Naive thymus-derived CD4-positive, alpha-beta T cell (primary cell): Measurements from ENCODE around the gene R3HDM1. TPM values are rescaled to one million over a fixed set of nuclear protein-coding genes. Genes with fewer than 3 reads are reported as not detected.

Source experiments
- ATAC-seq: fragments of 150-1000 bp; cut with Tn5 transposase; 2 replicates; pipeline ENCODE4 v1.10.0; 2021; ENCODE audit warnings: mild to moderate bottlenecking, moderate library complexity
- CTCF ChIA-PET: fragments of 350-600 bp; sonication (Branson Sonifier 250); formaldehyde crosslinking; loops from one replicate; lab custom pipeline; 2021; ENCODE audit warnings: antibody characterized with exemption; lab: Charles Lee
- POLR2A ChIA-PET: fragments of 350-600 bp; sonication (Branson Sonifier 250); formaldehyde crosslinking; loops from one replicate; lab custom pipeline; 2021; ENCODE audit warnings: antibody characterized with exemption, inconsistent platforms; lab: Charles Lee
- DNase-seq, 9 donors: peaks; one replicate each; pipeline versions ENCODE4 v3.0.0 to v3.0.0-alpha.2; 2020 to 2022; ENCODE audit warnings: mixed read lengths in 1 of 9
- H3K27ac ChIP-seq: one replicate; pipeline ENCODE4 v1.7.0; 2013; ENCODE audit warnings: mild to moderate bottlenecking, low read depth, low read length, moderate library complexity
- H3K27me3 ChIP-seq, 2 donors: one replicate each; pipeline ENCODE4 v1.7.0; 2013; ENCODE audit warnings: low read length in 2 of 2, mild to moderate bottlenecking in 2 of 2, moderate library complexity in 2 of 2; ENCODE audit not compliant: control insufficient read depth in 2 of 2, insufficient read depth in 2 of 2
- H3K36me3 ChIP-seq, 3 experiments: 1 replicate in 2 of 3; 2 replicates in 1 of 3; pipeline ENCODE4 v1.7.0; 2013; ENCODE audit warnings: low read length in 3 of 3, mild to moderate bottlenecking in 3 of 3, moderate library complexity in 1 of 3; ENCODE audit not compliant: insufficient read depth in 3 of 3, control insufficient read depth in 2 of 3
- H3K4me1 ChIP-seq, 2 donors: one replicate each; pipeline ENCODE4 v1.7.0; 2013; ENCODE audit warnings: low read length in 2 of 2, mild to moderate bottlenecking in 2 of 2, moderate library complexity in 1 of 2; ENCODE audit not compliant: control insufficient read depth in 2 of 2, insufficient read depth in 2 of 2
- H3K4me3 ChIP-seq: 2 replicates; pipeline ENCODE4 v1.7.0; 2013; ENCODE audit warnings: mild to moderate bottlenecking, low read length
- H3K9me3 ChIP-seq, 3 experiments: 1 replicate in 2 of 3; 2 replicates in 1 of 3; pipeline ENCODE4 v1.7.0; 2013; ENCODE audit warnings: low read length in 3 of 3; ENCODE audit not compliant: control insufficient read depth in 2 of 3
- H3K27ac Mint-ChIP-seq, 9 donors: one replicate each; pipeline ENCODE4 v1.8.0; 2020 to 2022; ENCODE audit warnings: mixed read lengths in 9 of 9, mild to moderate bottlenecking in 8 of 9, moderate library complexity in 5 of 9, inconsistent platforms in 2 of 9
- H3K27me3 Mint-ChIP-seq, 5 donors: one replicate each; pipeline ENCODE4 v1.8.0; 2021 to 2022; ENCODE audit warnings: mixed read lengths in 5 of 5, mild to moderate bottlenecking in 1 of 5
- H3K36me3 Mint-ChIP-seq, 5 donors: one replicate each; pipeline ENCODE4 v1.8.0; 2020 to 2022; ENCODE audit warnings: mixed read lengths in 5 of 5, mild to moderate bottlenecking in 3 of 5, inconsistent platforms in 1 of 5
- H3K4me1 Mint-ChIP-seq, 7 donors: one replicate each; pipeline ENCODE4 v1.8.0; 2020 to 2022; ENCODE audit warnings: mixed read lengths in 7 of 7, mild to moderate bottlenecking in 3 of 7, inconsistent platforms in 1 of 7
- H3K4me3 Mint-ChIP-seq, 10 donors: one replicate each; pipeline ENCODE4 v1.8.0; 2020 to 2022; ENCODE audit warnings: mild to moderate bottlenecking in 10 of 10, mixed read lengths in 10 of 10, moderate library complexity in 6 of 10, inconsistent platforms in 2 of 10
- H3K9me3 Mint-ChIP-seq, 11 donors: one replicate each; pipeline ENCODE4 v1.8.0; 2020 to 2022; ENCODE audit warnings: mixed read lengths in 11 of 11, mild to moderate bottlenecking in 4 of 11, inconsistent platforms in 1 of 11, moderate library complexity in 1 of 11
- intact Hi-C, 2 donors: fragments of 100-400 bp; cut with micrococcal nuclease; formaldehyde crosslinking; loops; one replicate each; pipeline ENCODE4 v1.15.1; 2023
- polyA plus RNA-seq, 2 donors: library from polyadenylated mRNA; unstranded; fragments of 300-500 nt; fragmentation: Illumina TruSeq; gene quantifications; one replicate each; pipeline ENCODE4 v1.2.3, GENCODE V29; 2021
- total RNA-seq, 6 experiments: library from RNA in 5 of 6; stranded (reverse) in 5 of 6; gene quantifications; 1 replicate in 5 of 6; 2 replicates in 1 of 6; pipeline ENCODE4 v1.2.3 and lab custom pipeline; 2021 to 2026

Gene R3HDM1
- total and polyA plus RNA-seq, 7 experiments from 2014 or later = 21.0 to 58.2 (median 44.3) TPM

DNA sequence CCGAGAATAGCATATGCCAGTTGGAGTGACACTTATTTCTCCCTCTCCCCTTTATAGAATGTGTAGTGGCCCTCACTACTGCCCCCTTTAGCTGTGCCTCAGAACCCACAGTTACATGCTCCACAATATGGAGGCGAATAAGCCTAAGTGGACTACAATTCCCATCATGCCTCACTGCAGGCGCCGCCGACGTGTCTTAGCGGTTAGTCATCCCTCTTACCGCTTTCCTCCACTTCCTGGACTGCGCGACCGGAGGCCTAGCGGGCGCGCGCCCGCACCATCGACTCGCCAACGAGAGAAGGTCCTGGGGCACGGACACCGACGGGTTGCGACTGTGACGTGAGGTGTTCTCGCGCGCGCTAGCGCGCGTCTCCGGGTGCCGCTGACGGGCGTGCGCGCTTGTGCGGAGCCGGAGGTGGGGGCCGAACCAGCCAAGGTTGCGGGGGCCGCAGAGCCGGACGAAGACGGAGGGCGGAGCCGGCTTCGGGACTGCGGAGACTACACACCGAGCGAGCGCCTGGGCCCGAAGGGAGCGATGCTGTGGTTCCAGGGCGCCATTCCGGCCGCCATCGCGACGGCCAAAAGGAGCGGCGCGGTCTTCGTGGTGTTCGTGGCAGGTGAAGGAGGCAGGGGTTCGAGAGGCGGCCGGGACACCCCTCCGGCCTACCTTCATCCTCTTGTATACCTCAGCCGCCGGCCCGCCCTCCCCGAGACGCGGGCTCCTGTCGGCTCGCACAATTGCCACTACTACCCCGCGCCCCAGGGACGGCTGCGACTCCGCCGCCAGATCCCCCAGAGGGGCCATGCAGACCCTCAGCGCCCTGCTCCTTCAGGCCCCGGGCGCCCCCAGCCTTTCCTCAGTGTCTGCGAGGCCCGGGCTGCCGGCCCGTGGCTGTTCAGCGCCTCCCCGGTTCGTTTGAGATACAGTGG, 210.4 kb downstream of the R3HDM1 start, which contains the start of gene UBXN4:
TSS of gene UBXN4 (plus strand) at position 461 of the 930 bp plus-strand sequence. CDS start at position 536, 75 bp downstream.
- Histone ChIP-seq H3K36me3 (peaks cover 0 to 6% (median 0%) of the 10 kb centered on the region in 3 experiments), H3K4me1 (peaks cover 20 to 22% of the 10 kb centered on the region in 2 donors), H3K4me3 (peak within 1 kb of the TSS; percentile 88), H3K27ac (peak within 1 kb of the TSS; percentile 97), H3K9me3 (no peaks in the 10 kb centered on the region), H3K27me3 (no peaks in the 10 kb centered on the region)
- Mint-ChIP-seq H3K9me3 (peaks cover 0 to 5% (median 0%) of the 10 kb centered on the region in 11 donors), H3K36me3 (peaks cover 0 to 16% (median 7%) of the 10 kb centered on the region in 5 donors), H3K27me3 (no peaks in the 10 kb centered on the region), H3K4me1 (peaks cover 24 to 47% (median 43%) of the 10 kb centered on the region in 7 donors), H3K27ac (peak within 1 kb of the TSS; percentile 89 to 99 (median 95)), H3K4me3 (peak within 1 kb of the TSS; percentile 92 to 98 (median 95))
- ChIA-PET CTCF (interaction anchor here (0.5 kb wide), 1 partner anchor 172 kb away, joined by 3 read pairs; no protein-coding TSS in a partner anchor), POLR2A (interaction anchor here (1.0 to 1.6 kb wide), 3 partner anchors 18 to 824 kb away, joined by 3 read pairs; partner anchors contain the start of genes R3HDM1 and ZRANB3)
- ATAC-seq = peak; percentile 95
- intact Hi-C loops = loop anchor here (1.0 to 10.0 kb wide), 13 partner anchors 135 to 1621 kb away; partner anchors contain the start of genes CCNT2 (in 2 of the 2), MCM6 (in 2 of the 2), CXCR4 (in 1 of the 2) and DARS1 (in 1 of the 2)
- peak; percentile 73 to 93 (median 88) for DNase-seq

DNA sequence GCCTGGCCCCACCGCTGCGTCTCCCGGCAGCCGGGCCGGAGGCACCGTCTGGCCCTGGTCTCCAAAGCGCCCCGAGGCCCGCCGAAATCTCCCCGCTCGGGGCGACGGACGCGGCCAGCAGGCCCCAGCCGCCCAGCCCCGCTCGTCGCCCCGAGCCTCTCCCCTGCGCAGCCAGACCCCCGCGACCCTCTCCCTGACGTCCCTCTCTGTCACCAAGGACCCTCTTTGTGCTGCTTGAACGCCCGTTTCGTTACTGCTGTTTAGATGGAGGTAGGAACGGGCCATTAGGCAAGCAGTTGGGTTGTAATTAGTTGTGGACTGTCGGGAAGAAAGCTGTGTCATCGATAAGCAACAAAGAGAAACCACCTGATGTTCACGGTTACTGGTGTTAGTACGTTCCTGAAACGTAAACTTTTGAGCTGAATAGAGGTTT, 211.1 kb downstream of the R3HDM1 start:
- Histone ChIP-seq H3K4me1 (peaks cover 20 to 23% of the 10 kb centered on the region in 2 donors), H3K27me3 (no peaks in the 10 kb centered on the region), H3K36me3 (peaks cover 0 to 9% (median 0%) of the 10 kb centered on the region in 3 experiments), H3K27ac (peak overlapping the region; percentile 97), H3K9me3 (no peaks in the 10 kb centered on the region), H3K4me3 (peak overlapping the region; percentile 88)
- Mint-ChIP-seq H3K36me3 (peaks cover 0 to 16% (median 10%) of the 10 kb centered on the region in 5 donors), H3K27me3 (no peaks in the 10 kb centered on the region), H3K4me1 (peaks cover 28 to 52% (median 48%) of the 10 kb centered on the region in 7 donors), H3K27ac (peak overlapping the region; percentile 89 to 99 (median 95)), H3K9me3 (peaks cover 0 to 5% (median 0%) of the 10 kb centered on the region in 11 donors), H3K4me3 (peak overlapping the region; percentile 92 to 98 (median 95))
- ATAC-seq (peak; percentile 10), DNase-seq (peak in 6 of 9 donors; percentile 23 to 44 (median 40))
- ChIA-PET CTCF (interaction anchor here (0.7 kb wide), 1 partner anchor 73 kb away, joined by 3 read pairs; no protein-coding TSS in a partner anchor), POLR2A (interaction anchor here (1.0 to 1.6 kb wide), 5 partner anchors 18 to 824 kb away, joined by 3 to 5 read pairs (median 3); partner anchors contain the start of gene ZRANB3)
- intact Hi-C loops = loop anchor here (2.0 to 10.0 kb wide), 6 partner anchors 375 to 1622 kb away; partner anchors contain the start of genes CXCR4 (in 1 of the 2) and MGAT5 (in 1 of the 2)

DNA sequence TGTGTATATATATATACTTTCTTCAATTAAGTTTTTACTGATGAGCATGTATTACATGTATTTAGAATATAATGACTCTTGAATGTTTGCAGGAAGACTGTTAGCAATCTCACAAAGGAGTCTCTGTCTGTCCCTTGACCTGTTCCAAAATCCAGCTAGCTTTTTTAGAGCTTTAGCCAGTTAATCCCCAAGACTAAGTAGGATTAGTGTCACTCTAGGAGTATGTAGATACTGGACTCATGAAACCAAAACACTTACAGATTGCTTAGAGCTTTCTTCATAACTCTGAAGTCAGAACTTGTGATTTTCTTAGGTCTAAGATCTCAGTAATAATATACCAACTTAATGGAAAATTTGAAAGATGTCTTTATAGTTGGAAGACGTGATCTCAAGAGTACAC, 212.6 kb downstream of the R3HDM1 start:
- Histone ChIP-seq H3K4me3 (no peak overlapping the region), H3K4me1 (peaks cover 20 to 23% of the 10 kb centered on the region in 2 donors), H3K27ac (peak overlapping the region; percentile 7), H3K9me3 (no peaks in the 10 kb centered on the region), H3K27me3 (no peaks in the 10 kb centered on the region), H3K36me3 (peaks cover 0 to 13% (median 0%) of the 10 kb centered on the region in 3 experiments)
- ChIA-PET POLR2A (interaction anchor here (0.6 to 1.6 kb wide), 3 partner anchors 31 to 827 kb away, joined by 3 read pairs; partner anchors contain the start of gene ZRANB3), CTCF (no interaction called here)
- ATAC-seq = no peak
- Mint-ChIP-seq H3K36me3 (peaks cover 0 to 18% (median 15%) of the 10 kb centered on the region in 5 donors), H3K9me3 (peaks cover 0 to 5% (median 0%) of the 10 kb centered on the region in 11 donors), H3K4me1 (peaks cover 29 to 61% (median 53%) of the 10 kb centered on the region in 7 donors), H3K27me3 (no peaks in the 10 kb centered on the region), H3K4me3 (peak overlapping the region in 9 of 10 donors; percentile 36 to 95 (median 68)), H3K27ac (peak overlapping the region in 4 of 9 donors; percentile 15 to 47 (median 34))
- no peak for DNase-seq
- intact Hi-C loops = loop anchor here (2.0 to 10.0 kb wide), 6 partner anchors 373 to 1623 kb away; partner anchors contain the start of genes CXCR4 (in 1 of the 2) and MGAT5 (in 1 of the 2)

DNA sequence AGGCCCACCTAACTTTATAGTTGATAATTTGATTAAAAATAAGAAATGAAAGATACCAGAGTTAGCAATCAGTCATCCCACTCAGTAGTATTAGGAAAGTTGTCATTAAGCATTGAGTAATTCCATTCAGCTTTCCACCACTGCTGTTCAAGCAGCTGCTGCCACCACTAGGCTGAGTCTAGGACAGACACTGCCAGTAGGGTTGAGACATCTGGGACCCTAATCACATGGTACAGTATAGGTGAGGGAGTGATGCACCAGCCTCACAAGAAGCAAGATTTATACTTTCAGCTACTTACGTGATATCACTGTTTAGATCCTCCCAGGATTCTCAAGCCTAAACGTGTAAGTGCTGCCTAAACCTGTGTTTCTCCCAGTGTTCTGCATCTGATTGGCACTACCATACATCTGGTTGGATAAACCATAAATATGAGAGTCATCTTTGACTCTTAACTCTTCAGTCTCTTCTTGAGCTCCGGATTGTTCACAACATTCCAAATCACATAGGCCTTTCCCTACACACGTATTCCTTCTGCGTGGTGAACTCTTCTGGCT, 213.6 kb downstream of the R3HDM1 start:
- H3K27ac ChIP-seq = no peak overlapping the region
- DNase-seq (peak in 4 of 9 donors; percentile 5 to 14 (median 10)), ATAC-seq (no peak)
- Mint-ChIP-seq H3K4me1 (peaks cover 31 to 68% (median 61%) of the 10 kb centered on the region in 7 donors), H3K36me3 (peaks cover 0 to 24% (median 21%) of the 10 kb centered on the region in 5 donors), H3K9me3 (peaks cover 0 to 5% (median 0%) of the 10 kb centered on the region in 11 donors), H3K4me3 (peak overlapping the region in 8 of 10 donors; percentile 3 to 95 (median 68)), H3K27ac (peak overlapping the region in 2 of 9 donors; percentile 15 to 56), H3K27me3 (no peaks in the 10 kb centered on the region)
- ChIA-PET POLR2A (interaction anchor here (0.8 to 1.2 kb wide), 5 partner anchors 11 to 693 kb away, joined by 3 to 6 read pairs (median 3); partner anchors contain the start of gene RAB3GAP1), CTCF (no interaction called here)
- intact Hi-C loops = loop anchor here (5.0 to 10.0 kb wide), 5 partner anchors 372 to 1490 kb away; partner anchors contain the start of genes CXCR4 (in 1 of the 2) and MGAT5 (in 1 of the 2)
- peaks cover 0 to 20% (median 0%) of the 10 kb centered on the region in 3 experiments for H3K36me3 ChIP-seq
- H3K4me3 ChIP-seq = no peak overlapping the region
- H3K9me3 ChIP-seq = no peaks in the 10 kb centered on the region
- no peaks in the 10 kb centered on the region for H3K27me3 ChIP-seq
- peaks cover 20 to 23% of the 10 kb centered on the region in 2 donors for H3K4me1 ChIP-seq

DNA sequence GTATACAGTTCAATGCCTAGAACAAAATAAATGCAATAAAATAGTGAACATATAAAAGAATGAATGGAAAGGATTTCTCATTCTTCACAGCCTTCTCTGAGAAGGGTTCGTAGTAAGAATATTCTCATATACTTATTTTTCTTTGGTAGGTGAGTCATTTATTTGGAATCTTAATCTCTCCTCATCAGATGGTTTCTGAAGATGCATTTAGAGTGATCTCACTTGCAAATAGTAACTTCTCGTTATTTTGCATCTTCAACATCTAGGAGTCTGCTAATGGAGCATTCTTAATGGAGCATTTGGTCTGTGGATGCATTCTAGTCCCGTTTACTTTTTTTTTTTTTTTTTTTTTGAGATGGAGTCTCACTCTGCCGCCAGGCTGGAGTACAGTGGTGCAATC, 214.3 kb downstream of the R3HDM1 start:
- CTCF ChIA-PET = no interaction called here
- no peak for ATAC-seq
- Histone ChIP-seq H3K36me3 (peaks cover 0 to 23% (median 0%) of the 10 kb centered on the region in 3 experiments), H3K4me3 (no peak overlapping the region), H3K27ac (no peak overlapping the region), H3K4me1 (peaks cover 20 to 23% of the 10 kb centered on the region in 2 donors), H3K9me3 (no peaks in the 10 kb centered on the region), H3K27me3 (no peaks in the 10 kb centered on the region)
- intact Hi-C loops = loop anchor here (10.0 kb wide), 2 partner anchors 1071 to 1491 kb away; partner anchors contain the start of gene MGAT5 (in 1 of the 2)
- POLR2A ChIA-PET = interaction anchor here (0.8 to 1.2 kb wide), 5 partner anchors 10 to 694 kb away, joined by 3 to 6 read pairs (median 3); partner anchors contain the start of gene RAB3GAP1
- Mint-ChIP-seq H3K9me3 (peaks cover 0 to 5% (median 0%) of the 10 kb centered on the region in 11 donors), H3K27me3 (no peaks in the 10 kb centered on the region), H3K4me3 (peak overlapping the region in 5 of 10 donors; percentile 18 to 95 (median 26)), H3K4me1 (peaks cover 34 to 69% (median 62%) of the 10 kb centered on the region in 7 donors), H3K36me3 (peaks cover 0 to 26% (median 23%) of the 10 kb centered on the region in 5 donors), H3K27ac (no peak overlapping the region)
- no peak for DNase-seq
